Activated CD8-positive, alpha-beta memory T cell treated with anti-CD3 and anti-CD28 coated beads for 4 hours (primary cell): Measurements from ENCODE around the gene EPHA5.
"Not testable (repeated sequence)": the region's sequence is repeated elsewhere in the genome, so short reads cannot be mapped to it uniquely, and the experiment has no call there.

Experiments
- DNase-seq, 2 donors: peaks; one replicate each; pipeline ENCODE4 v3.0.0-alpha.2; 2020; ENCODE audit warnings: low read depth in 2 of 2

EPHA5 gene

DNA sequence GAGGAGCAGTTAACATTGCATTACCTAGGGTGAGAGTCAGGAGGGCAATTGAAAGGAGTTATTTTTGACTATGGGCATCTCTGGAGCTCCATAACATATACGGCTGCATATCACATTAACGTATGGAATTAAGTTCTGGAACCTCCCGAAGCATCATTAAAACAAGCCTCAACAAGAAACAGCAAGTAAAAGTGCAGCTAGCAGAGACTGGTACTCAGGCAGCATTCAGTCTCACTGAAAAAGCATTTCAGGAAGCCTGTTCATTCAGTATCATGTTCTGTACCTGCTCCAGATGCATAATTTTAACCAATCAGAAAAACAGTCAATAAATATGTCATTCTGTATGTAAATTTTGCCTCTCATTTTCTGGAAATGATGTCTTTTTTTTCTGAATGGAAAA is 299.6 kb downstream of the EPHA5 start:
- DNase-seq, result no peak

- DNase-seq, result no peak
Measured at GRCh38 chr4:65367306-65367705, 303.0 kb downstream of the EPHA5 start.

- no peak for DNase-seq
Measured at GRCh38 chr4:65358914-65359313, 311.4 kb downstream of the EPHA5 start.

- no peak for DNase-seq
Measured at GRCh38 chr4:65353098-65353497, 317.2 kb downstream of the EPHA5 start.

DNA sequence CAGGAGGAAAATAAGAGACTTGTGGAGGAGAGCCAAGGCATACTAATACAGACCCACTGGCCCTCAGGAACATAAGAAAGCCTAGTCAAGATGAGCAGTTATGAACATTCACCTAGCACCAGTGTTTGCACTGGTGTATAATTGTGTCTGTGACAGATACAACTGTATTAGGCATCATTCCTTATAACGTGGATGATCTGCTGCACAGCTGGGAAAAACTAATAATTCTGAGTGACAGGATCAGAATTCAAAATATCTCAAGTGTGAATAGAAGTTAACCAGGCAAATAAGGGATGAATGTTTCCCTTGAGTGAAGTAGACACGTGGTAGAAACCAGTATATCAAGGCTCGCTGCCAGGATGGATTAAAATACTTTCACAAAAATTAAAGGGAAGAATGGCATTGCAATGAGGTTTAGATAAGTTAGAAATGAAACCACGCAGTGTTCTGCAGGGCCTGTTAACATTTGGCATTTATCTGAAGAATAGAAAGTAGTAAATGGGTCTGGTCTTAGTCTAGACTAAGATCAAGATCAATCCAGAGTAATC is 325.9 kb downstream of the EPHA5 start:
- no peak for DNase-seq

GRCh38 chr4:65343342-65343741 is 326.9 kb downstream of the EPHA5 start:
- DNase-seq, result no peak

- no peak for DNase-seq
Measured at GRCh38 chr4:65341557-65341956, 328.7 kb downstream of the EPHA5 start.

DNA sequence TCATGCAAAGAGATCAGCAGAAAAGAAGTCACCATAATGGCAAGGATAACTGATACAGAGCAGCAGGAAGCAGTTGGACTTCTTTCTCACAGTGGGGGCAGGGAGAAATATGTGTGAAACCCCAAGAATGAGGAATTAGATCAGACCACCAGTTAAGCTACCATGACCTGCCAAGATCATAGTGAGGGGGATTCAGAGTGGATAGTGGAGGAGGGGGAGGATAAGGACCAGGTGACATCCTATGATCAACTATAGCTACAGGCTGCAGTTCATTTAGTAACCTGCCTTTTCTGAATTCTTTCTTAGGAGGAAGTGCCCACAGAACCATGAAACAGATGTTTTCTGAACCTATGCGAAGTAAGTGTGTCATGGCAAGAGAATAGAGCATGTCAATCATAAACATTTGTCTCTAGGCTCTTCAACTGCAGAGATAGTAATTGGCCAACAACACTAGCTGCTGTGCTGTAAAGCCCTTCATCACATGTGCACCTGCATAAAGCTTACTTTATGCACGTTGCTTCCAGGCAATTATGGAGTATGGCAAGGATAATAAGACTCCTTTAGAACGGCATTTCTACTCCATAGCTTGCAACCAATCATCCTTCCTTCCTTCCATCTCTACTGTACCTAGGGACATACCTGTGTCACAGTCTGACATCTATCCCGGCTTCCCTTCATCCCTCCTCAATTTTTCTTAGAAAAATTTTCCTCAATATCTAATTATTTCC is 329.7 kb downstream of the EPHA5 start:
- DNase-seq, result no peak

GRCh38 chr4:65337371-65337770 is 332.9 kb downstream of the EPHA5 start:
- DNase-seq, result no peak

DNA sequence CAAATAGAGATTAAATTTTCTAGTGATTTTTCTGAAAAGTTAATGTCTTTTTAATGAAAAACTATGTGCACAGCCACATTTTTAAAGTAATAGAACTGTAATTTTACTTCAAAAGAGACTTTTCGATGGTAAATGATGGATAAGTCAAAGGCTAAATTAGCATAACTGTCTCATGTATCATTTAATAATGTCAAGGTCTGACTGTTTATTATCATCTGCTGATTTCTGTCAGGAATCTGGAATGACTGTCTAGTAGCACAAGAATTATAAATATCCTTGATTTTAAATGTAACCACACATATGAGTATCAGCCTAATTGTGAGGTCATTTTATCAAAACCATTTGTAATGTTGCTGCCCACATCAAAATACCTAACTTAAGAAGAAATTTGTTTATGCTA is 333.8 kb downstream of the EPHA5 start:
- DNase-seq, result no peak

GRCh38 chr4:65316534-65316933 is 353.8 kb downstream of the EPHA5 start:
- DNase-seq, result no peak

DNA sequence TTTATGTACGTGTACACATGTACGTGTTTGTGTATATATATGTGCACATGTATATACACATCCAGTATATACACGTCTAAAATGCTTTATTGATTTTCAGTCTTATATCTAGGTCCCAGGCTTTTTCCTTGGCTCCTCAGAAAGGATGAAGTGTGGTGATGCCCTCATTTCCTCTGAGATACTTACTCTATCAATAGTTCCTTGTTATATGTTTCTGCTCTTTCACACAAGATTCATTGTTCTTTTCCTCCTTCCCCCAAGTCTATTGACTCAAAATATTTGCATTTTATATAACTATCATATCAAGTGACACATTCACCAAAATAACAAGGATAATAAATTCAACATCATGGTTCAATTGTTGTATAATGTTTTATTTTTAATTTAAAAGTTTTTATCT is 359.2 kb downstream of the EPHA5 start:
- no peak for DNase-seq

DNA sequence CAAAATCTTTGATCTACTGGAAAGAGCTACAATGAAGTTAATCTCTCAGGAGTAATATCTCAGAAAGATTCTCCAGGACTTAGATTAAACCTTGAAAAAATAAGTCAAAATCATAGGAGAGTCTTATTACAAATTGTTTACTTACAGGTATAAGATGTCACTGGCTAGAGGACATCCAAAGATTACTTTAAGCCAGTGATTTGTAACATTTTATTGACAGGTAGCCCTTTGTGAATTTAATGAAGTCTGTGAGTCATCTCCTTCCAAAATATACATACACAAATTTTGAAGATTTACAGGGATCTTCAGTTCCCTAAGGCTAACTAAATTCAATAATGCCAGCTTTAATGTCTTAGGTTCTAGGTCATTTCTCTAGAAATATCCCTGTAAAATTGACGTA is 359.7 kb downstream of the EPHA5 start:
- DNase-seq, result no peak

- not testable (repeated sequence) for DNase-seq
Measured at GRCh38 chr4:65308626-65309025, 361.7 kb downstream of the EPHA5 start.

DNA sequence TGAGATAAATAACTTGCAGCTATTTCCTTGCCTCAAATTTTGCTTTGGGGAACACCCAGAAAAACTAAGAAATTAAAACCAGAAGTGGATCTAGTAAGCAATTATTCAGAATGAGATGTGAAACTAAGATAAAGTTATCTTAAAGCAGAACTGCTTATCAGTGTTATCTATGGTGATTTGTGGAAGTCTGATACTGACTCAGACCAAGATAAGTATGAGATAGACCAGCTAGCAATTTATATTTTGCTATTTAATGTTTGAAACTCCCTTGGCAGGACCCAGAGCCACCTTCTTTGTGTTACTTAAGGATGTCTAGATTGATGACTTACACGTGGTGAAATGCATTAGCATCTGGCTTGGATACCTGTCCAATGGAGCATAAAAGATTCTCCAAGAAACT is 368.1 kb downstream of the EPHA5 start:
- DNase-seq, result no peak

DNA sequence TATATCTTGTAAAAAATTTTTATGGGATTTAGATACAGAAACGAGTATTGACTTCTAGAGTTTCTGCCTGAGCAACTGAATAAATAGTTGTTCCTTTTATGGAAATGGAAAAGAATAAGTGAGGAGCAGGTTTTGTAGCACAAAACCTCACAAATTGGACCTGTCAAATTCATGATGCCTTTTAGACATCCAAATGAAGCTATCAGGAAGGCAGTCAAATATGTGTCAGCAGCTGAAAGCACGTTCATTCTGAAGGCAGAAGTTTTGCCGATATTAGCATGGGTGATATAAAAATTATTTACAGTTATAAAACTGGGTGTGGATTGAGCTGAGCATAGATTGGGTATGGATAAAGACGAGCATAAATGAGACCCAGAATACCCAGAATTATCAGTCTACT is 374.0 kb downstream of the EPHA5 start:
- DNase-seq, result no peak

DNA sequence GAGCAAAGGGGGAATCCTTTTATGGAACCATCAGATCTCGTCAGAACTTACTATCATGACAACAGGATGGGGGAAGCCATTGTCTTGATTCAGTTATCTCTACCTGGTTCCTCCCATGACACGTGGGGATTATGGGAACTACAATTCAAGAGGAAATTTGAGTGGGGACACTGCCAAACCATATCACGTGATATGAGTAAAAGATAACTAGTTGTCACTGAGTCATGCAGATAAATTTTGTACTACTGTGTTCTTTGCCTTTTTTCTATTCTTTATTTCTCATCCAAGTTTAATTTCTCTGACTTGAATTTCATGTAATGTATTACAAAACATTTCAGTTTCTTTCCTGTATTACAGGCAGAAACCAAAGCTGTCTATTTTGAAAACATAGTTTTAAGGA is 383.2 kb downstream of the EPHA5 start:
- no peak for DNase-seq
